Peyer's patch (tissue), 4 donors: ENCODE data around the gene MAST2. TPM values are rescaled to one million over a fixed set of nuclear protein-coding genes. Genes with fewer than 3 reads are reported as not detected.
A peak's percentile ranks its signal among the peaks of the same experiment; 100 is the strongest.
"Not testable (repeated sequence)": the region's sequence is repeated elsewhere in the genome, so short reads cannot be mapped to it uniquely, and the experiment has no call there.

Experiments used
- DNase-seq, 3 donors: peaks; one replicate each; pipeline ENCODE4 v3.0.0-alpha.2; 2017 to 2019
- H3K27ac ChIP-seq, 4 donors: fragments of 200-600 bp; sonication (generic); one replicate each; pipeline ENCODE4 v1.5.1; 2016 to 2019
- H3K27me3 ChIP-seq, 2 donors: fragments of 200-600 bp; sonication (generic); one replicate each; pipeline ENCODE4 v1.5.1; 2019
- H3K36me3 ChIP-seq, 3 donors: fragments of 200-600 bp; sonication (generic); one replicate each; pipeline ENCODE4 v1.5.1; 2016 to 2019
- H3K4me1 ChIP-seq, 4 donors: fragments of 200-600 bp; sonication (generic); one replicate each; pipeline ENCODE4 v1.5.1; 2016 to 2019
- H3K4me3 ChIP-seq, 4 donors: fragments of 200-600 bp; sonication (generic); 1 replicate in 3 of 4; 2 replicates in 1 of 4; pipeline ENCODE4 v1.5.1; 2016 to 2019; ENCODE audit warnings: mild to moderate bottlenecking in 1 of 4
- H3K9me3 ChIP-seq, 4 donors: fragments of 200-600 bp; sonication (generic); one replicate each; pipeline ENCODE4 v1.5.1; 2016 to 2019; ENCODE audit warnings: mild to moderate bottlenecking in 1 of 4
- POLR2A ChIP-seq, 2 donors: fragments of 450-650 bp; IDR thresholded peaks; one replicate each; pipeline ENCODE4 v1.5.1; 2017; ENCODE audit warnings: antibody characterized with exemption in 2 of 2, mild to moderate bottlenecking in 2 of 2, moderate library complexity in 2 of 2
- total RNA-seq, 4 donors: library from RNA; depleted of rRNA; stranded (reverse); fragments of >200 nt; gene quantifications; one replicate each; pipeline ENCODE4 v1.1.0, GENCODE V29; 2016
- TF ChIP-seq, protein P1 (sequence below), 6 experiments: fragments of 450-650 bp in 4 of 6; fragments of 200-600 bp in 2 of 6; sonication (generic) in 1 of 6; IDR thresholded peaks; one replicate each; pipeline ENCODE4 v1.5.1; 2017 to 2019; ENCODE audit warnings: antibody characterized with exemption in 6 of 6, mild to moderate bottlenecking in 3 of 6, moderate library complexity in 1 of 6

Gene MAST2
- total RNA-seq, 4 donors from 2014 or later = 75.9 to 249 (median 134) TPM

DNA sequence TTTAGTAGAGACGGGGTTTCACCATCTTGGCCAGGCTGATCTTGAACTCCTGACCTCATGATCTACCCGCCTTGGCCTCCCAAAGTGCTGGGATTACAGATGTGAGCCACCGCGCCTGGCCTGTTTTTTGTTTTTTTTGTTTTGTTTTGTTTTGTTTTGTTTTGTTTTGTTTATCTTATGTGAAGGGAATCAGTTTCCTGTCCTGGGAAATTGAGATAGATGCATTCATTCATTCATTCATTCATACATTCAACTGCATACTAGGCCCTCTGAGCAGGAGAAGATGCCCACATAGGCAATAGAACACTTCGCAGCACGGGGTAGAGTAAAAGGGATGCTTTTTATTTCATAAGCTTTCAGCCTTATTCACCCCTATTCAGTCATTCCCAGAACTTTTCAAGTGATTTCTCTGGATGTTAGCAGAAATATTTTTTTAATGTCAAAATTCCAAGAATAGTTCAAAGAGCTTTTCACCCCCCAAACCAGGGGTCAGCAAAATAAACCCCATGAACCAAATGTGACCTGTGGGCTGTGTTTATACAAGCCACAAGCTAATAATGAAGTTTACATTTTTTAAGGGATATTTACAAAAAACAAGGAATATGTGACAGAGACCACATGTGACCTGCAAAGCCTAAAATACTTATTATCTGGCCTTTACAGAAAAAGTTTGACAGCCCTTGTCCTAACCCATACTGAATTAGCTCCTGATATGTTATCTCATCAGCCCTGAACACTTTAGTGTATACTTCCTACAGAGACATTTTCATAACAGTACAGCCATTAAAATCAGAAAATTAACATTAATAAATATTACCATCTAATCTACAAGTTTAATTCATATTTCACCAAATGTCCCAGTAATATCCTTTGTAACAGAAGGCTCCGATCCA, 127.1 kb downstream of the MAST2 start:
- Histone ChIP-seq H3K9me3 (no peaks in the 10 kb centered on the region), H3K27ac (peak overlapping the region in 1 of 4 donors; percentile 18), H3K27me3 (no peaks in the 10 kb centered on the region), H3K4me3 (no peak overlapping the region), H3K4me1 (no peaks in the 10 kb centered on the region), H3K36me3 (no peaks in the 10 kb centered on the region)
- no peak for DNase-seq
- no peak for TF ChIP-seq POLR2A (IDR thresholded peaks at IDR 0.05)
- TF ChIP-seq, protein P1, sequence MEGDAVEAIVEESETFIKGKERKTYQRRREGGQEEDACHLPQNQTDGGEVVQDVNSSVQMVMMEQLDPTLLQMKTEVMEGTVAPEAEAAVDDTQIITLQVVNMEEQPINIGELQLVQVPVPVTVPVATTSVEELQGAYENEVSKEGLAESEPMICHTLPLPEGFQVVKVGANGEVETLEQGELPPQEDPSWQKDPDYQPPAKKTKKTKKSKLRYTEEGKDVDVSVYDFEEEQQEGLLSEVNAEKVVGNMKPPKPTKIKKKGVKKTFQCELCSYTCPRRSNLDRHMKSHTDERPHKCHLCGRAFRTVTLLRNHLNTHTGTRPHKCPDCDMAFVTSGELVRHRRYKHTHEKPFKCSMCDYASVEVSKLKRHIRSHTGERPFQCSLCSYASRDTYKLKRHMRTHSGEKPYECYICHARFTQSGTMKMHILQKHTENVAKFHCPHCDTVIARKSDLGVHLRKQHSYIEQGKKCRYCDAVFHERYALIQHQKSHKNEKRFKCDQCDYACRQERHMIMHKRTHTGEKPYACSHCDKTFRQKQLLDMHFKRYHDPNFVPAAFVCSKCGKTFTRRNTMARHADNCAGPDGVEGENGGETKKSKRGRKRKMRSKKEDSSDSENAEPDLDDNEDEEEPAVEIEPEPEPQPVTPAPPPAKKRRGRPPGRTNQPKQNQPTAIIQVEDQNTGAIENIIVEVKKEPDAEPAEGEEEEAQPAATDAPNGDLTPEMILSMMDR (IDR thresholded peaks at IDR 0.05) = no peak

DNA sequence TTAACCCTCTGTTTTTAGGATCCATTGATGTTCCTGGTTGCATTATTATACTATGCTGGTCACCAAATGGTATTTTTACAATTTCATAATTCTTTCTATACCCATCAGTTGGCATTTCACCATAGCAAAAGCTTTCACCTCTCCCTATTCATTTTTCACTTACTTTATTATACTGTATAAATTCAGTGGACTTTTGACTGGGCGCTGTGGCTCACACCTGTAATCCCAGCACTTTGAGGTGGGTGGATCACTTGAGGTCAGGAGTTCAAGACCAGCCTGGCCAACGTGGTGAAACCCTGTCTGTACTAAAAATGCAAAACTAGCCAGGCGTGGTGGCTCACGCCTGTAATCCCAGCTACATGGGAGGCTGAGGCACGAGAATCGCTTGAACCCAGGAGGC, 128.8 kb downstream of the MAST2 start:
- DNase-seq, H3K27me3 ChIP-seq, H3K36me3 ChIP-seq, H3K4me1 ChIP-seq, H3K4me3 ChIP-seq, H3K9me3 ChIP-seq: not testable (repeated sequence)
- H3K27ac ChIP-seq = peak overlapping the region in 2 of 4 donors; percentile 28 to 54

DNA sequence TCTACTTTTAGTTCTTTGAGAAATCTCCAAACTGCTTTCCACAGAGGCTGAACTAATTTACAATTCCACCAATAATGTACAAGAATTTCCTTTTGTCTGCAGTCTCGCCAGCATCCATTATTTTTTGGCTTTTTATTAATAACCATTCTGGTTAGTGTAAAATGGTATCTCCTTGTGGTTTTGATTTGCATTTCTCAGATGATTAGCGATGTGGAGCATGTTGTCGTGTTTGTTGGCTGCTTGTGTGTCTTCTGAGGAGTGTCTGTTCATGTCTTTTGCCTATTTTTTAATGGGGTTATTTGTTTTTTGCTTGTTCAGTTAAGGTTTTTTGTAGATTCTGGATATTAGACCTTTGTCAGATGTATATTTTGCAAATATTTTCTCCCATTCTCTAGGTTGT, 131.5 kb downstream of the MAST2 start:
- H3K9me3 ChIP-seq = no peaks in the 10 kb centered on the region
- no peaks in the 10 kb centered on the region for H3K27me3 ChIP-seq
- TF ChIP-seq, protein P1 (IDR thresholded peaks at IDR 0.05) = no peak
- TF ChIP-seq POLR2A (IDR thresholded peaks at IDR 0.05) = no peak
- no peak overlapping the region for H3K4me3 ChIP-seq
- H3K4me1 ChIP-seq = no peaks in the 10 kb centered on the region
- no peak overlapping the region for H3K27ac ChIP-seq
- H3K36me3 ChIP-seq = no peaks in the 10 kb centered on the region
- DNase-seq = no peak

DNA sequence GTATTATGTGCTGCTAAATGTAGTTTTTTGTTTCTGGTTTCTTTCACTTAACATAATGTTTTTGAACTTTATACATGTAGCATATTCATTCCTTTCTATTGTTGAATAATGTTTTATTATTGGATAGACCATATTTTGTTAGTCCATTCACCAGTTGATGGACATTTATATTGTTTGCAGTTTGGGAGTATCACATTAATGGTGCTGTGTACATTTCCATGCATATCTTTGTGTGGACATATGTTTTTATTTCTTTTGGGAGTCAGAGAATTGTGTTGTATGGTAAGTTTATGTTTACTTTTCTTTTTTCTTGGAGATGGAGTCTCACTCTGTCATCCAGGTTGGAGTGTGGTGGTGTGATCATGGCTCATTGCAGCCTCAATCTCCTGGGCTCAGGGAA, 134.6 kb downstream of the MAST2 start:
- Histone ChIP-seq H3K9me3 (no peaks in the 10 kb centered on the region), H3K4me1 (no peaks in the 10 kb centered on the region), H3K4me3 (no peak overlapping the region), H3K27ac (no peak overlapping the region), H3K27me3 (no peaks in the 10 kb centered on the region), H3K36me3 (no peaks in the 10 kb centered on the region)
- DNase-seq = no peak
- TF ChIP-seq POLR2A (IDR thresholded peaks at IDR 0.05) = no peak
- TF ChIP-seq, protein P1 (IDR thresholded peaks at IDR 0.05) = no peak

DNA sequence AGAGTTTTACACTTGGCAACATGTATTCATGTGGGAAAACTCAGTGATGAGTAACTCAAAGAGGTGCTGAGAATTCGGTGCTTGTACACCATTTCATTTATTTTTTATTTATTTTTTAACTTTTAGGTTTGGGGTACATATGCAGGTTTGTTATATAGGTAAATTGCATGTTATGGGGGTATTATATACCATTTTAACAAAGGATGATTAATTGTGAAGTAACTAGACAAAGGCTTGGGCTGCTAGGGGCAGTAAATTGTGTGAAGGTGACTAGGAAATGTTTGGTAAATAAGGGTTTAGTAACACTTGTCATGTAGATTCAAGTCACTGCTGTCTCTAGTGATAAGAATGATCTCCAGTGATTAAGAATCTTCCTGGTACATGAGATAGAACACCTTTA, 139.0 kb downstream of the MAST2 start:
- TF ChIP-seq POLR2A (IDR thresholded peaks at IDR 0.05) = no peak
- TF ChIP-seq, protein P1 (IDR thresholded peaks at IDR 0.05) = no peak
- H3K27me3 ChIP-seq = no peaks in the 10 kb centered on the region
- H3K27ac ChIP-seq = no peak overlapping the region
- H3K9me3 ChIP-seq = no peaks in the 10 kb centered on the region
- H3K36me3 ChIP-seq = no peaks in the 10 kb centered on the region
- no peak for DNase-seq
- peaks cover 0 to 6% (median 0%) of the 10 kb centered on the region in 4 donors for H3K4me1 ChIP-seq
- H3K4me3 ChIP-seq = no peak overlapping the region

DNA sequence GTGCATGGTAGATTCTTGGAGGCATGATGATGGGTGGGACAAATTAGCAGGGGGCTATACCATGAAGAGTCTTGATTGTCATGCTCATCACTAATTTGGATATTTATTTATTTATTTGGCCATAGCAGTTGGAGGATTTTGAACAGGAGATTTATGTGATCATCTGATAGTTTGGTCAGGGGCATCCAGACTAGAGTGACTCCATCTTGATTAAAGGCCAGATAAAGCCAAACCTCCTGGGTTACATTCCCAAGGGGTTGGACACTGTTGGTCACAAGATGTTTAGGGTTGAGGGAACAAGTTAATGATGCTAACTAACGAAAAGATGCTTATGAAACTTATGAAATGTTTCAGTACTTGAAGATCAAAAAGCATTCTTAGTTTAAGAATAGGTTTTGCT, 139.8 kb downstream of the MAST2 start:
- H3K4me1 ChIP-seq = peaks cover 0 to 6% (median 0%) of the 10 kb centered on the region in 4 donors
- H3K4me3 ChIP-seq = no peak overlapping the region
- TF ChIP-seq, protein P1 (IDR thresholded peaks at IDR 0.05) = no peak
- TF ChIP-seq POLR2A (IDR thresholded peaks at IDR 0.05) = no peak

More for the DNA sequence above, 139.8 kb downstream of the MAST2 start:
- no peaks in the 10 kb centered on the region for H3K9me3 ChIP-seq
- DNase-seq = no peak
- H3K27ac ChIP-seq = no peak overlapping the region
- H3K36me3 ChIP-seq = no peaks in the 10 kb centered on the region
- no peaks in the 10 kb centered on the region for H3K27me3 ChIP-seq
